ENCODE results near the gene DLGAP5.

DLGAP5 gene

DNA sequence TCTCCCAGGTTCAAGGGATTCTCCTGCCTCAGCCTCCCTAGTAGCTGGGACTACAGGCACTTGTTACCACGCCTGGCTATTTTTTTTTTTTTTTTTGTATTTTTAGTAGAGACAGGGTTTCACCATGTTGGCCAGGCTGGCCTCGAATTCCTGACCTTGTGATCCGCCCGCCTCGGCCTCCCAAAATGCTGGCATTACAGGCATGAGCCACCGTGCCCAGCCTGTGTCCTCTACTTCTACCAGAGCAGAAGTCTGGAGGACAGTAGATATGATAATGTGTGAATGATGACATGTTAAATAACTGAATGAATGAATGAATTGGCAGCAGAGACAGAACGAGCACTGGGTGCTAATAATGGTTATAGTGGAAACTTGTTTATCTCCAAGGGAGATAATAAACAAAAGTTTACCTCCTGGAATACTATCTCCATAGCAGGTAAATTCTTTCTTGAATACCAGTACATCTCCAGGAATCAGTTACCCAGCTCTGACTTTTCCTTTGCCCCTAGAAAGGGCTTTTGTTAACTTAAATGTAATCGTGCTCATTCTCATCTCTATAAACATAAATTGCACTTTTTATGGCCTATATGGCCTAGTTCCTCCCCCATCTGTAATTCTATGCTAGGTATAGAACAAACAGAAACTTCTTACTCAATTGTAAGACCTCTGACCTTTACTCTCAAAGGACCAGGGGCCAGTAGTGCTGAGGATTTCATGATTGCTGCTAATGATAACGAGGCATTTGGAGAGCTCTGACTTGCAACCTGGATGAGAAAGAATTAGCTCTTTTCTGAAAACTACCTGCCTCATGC, 69.6 kb downstream of the DLGAP5 start:
- no peak overlapping the region for H3K27ac ChIP-seq (ENCODE audit: low read depth, low read length)
- no peaks in the 10 kb centered on the region for H4K20me1 ChIP-seq (ENCODE audit: low read depth, low read length)
- H3K4me3 ChIP-seq (ENCODE audit: insufficient read depth, low read length, poor library complexity, severe bottlenecking) = no peak overlapping the region
- H2AFZ ChIP-seq (ENCODE audit: low read depth, low read length, severe bottlenecking) = no peak overlapping the region
- no peaks in the 10 kb centered on the region for H3K9me2 ChIP-seq (replicated peaks; ENCODE audit: insufficient read depth, low read length)
- H3K36me3 ChIP-seq (ENCODE audit: low read length) = no peaks in the 10 kb centered on the region
- H3K79me2 ChIP-seq (ENCODE audit: insufficient read depth, low read length) = no peaks in the 10 kb centered on the region
- no peaks in the 10 kb centered on the region for H3K27me3 ChIP-seq (ENCODE audit: low read length)
- no peak overlapping the region for H3K4me2 ChIP-seq (ENCODE audit: low read depth, low read length, poor library complexity, severe bottlenecking)
- H3K9me3 ChIP-seq (ENCODE audit: insufficient read depth, low read length) = no peaks in the 10 kb centered on the region
- H3F3A ChIP-seq (ENCODE audit: insufficient read depth) = no peaks in the 10 kb centered on the region
- TF ChIP-seq, protein P1, sequence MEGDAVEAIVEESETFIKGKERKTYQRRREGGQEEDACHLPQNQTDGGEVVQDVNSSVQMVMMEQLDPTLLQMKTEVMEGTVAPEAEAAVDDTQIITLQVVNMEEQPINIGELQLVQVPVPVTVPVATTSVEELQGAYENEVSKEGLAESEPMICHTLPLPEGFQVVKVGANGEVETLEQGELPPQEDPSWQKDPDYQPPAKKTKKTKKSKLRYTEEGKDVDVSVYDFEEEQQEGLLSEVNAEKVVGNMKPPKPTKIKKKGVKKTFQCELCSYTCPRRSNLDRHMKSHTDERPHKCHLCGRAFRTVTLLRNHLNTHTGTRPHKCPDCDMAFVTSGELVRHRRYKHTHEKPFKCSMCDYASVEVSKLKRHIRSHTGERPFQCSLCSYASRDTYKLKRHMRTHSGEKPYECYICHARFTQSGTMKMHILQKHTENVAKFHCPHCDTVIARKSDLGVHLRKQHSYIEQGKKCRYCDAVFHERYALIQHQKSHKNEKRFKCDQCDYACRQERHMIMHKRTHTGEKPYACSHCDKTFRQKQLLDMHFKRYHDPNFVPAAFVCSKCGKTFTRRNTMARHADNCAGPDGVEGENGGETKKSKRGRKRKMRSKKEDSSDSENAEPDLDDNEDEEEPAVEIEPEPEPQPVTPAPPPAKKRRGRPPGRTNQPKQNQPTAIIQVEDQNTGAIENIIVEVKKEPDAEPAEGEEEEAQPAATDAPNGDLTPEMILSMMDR (IDR thresholded peaks at IDR 0.05; ENCODE audit: insufficient read depth, low read length, poor library complexity, severe bottlenecking) = no peak
- TF ChIP-seq EZH2phosphoT487 (conservative IDR thresholded peaks at IDR 0.05; ENCODE audit: low read length) = no peak
- H3K9ac ChIP-seq (ENCODE audit: low read length) = no peak overlapping the region

DNA sequence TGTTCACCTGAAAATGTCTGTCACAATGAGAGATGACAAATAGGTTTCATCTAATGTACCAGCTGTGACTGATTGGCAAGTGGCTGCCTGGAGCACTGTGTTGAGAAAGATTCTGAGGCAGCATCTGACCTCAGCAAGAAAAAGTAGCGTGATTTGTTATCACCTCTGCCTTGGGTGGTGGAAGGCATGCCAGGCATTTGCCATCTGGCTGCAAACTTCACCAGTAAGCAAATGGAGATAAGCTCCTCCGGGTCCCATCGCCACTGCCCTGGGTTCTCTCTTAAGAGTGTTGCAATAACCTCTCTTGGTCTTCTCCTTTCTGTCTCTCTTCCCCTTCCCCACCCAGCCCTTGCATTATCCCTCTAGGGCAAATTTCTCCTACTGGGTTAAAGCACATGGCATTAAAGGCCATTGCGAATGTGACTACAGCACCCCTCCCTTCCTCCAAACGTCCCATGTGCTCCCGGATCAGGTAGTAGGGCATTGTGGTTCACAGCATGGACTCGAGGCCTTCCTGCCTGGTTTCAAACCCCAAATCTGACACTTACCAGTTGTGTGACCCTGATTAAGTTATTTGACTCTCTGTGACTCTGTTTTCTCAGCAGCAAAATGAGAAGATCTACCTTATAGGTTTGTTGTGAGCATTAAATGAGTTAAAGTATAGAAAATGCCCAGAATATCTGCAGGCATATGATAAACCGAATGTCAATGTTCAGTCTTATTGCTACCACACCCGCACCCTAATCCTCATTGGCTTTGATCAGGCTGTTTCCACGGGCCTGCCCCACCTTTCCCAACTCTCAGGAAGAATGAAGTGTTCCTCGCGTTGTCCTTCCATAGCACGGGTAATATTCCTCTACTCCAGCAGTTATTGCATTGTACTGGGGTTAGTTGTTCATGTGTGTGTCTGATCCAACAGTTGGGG, 70.6 kb downstream of the DLGAP5 start:
- no peak overlapping the region for H3K4me3 ChIP-seq (ENCODE audit: insufficient read depth, low read length, poor library complexity, severe bottlenecking)
- H3F3A ChIP-seq (ENCODE audit: insufficient read depth) = no peaks in the 10 kb centered on the region
- H3K9me2 ChIP-seq (replicated peaks; ENCODE audit: insufficient read depth, low read length) = no peaks in the 10 kb centered on the region
- TF ChIP-seq EZH2phosphoT487 (conservative IDR thresholded peaks at IDR 0.05; ENCODE audit: low read length) = no peak
- TF ChIP-seq, protein P1 (IDR thresholded peaks at IDR 0.05; ENCODE audit: insufficient read depth, low read length, poor library complexity, severe bottlenecking) = no peak
- no peak overlapping the region for H3K9ac ChIP-seq (ENCODE audit: low read length)
- no peaks in the 10 kb centered on the region for H3K27me3 ChIP-seq (ENCODE audit: low read length)
- no peak overlapping the region for H3K27ac ChIP-seq (ENCODE audit: low read depth, low read length)
- H4K20me1 ChIP-seq (ENCODE audit: low read depth, low read length) = no peaks in the 10 kb centered on the region
- H3K9me3 ChIP-seq (ENCODE audit: insufficient read depth, low read length) = no peaks in the 10 kb centered on the region
- no peaks in the 10 kb centered on the region for H3K79me2 ChIP-seq (ENCODE audit: insufficient read depth, low read length)
- no peak overlapping the region for H3K4me2 ChIP-seq (ENCODE audit: low read depth, low read length, poor library complexity, severe bottlenecking)
- H2AFZ ChIP-seq (ENCODE audit: low read depth, low read length, severe bottlenecking) = no peak overlapping the region
- no peaks in the 10 kb centered on the region for H3K36me3 ChIP-seq (ENCODE audit: low read length)

- no peaks in the 10 kb centered on the region for H4K20me1 ChIP-seq (ENCODE audit: low read depth, low read length)
- TF ChIP-seq, protein P1 (IDR thresholded peaks at IDR 0.05; ENCODE audit: insufficient read depth, low read length, poor library complexity, severe bottlenecking) = no peak
- no peak for TF ChIP-seq EZH2phosphoT487 (conservative IDR thresholded peaks at IDR 0.05; ENCODE audit: low read length)
- H3K9ac ChIP-seq (ENCODE audit: low read length) = no peak overlapping the region
- H3F3A ChIP-seq (ENCODE audit: insufficient read depth) = no peaks in the 10 kb centered on the region
- no peak overlapping the region for H3K27ac ChIP-seq (ENCODE audit: low read depth, low read length)
- no peaks in the 10 kb centered on the region for H3K9me3 ChIP-seq (ENCODE audit: insufficient read depth, low read length)
- H3K27me3 ChIP-seq (ENCODE audit: low read length) = no peaks in the 10 kb centered on the region
- no peak overlapping the region for H2AFZ ChIP-seq (ENCODE audit: low read depth, low read length, severe bottlenecking)
- no peaks in the 10 kb centered on the region for H3K36me3 ChIP-seq (ENCODE audit: low read length)
- H3K4me2 ChIP-seq (ENCODE audit: low read depth, low read length, poor library complexity, severe bottlenecking) = no peak overlapping the region
- no peaks in the 10 kb centered on the region for H3K9me2 ChIP-seq (replicated peaks; ENCODE audit: insufficient read depth, low read length)
- no peak overlapping the region for H3K4me3 ChIP-seq (ENCODE audit: insufficient read depth, low read length, poor library complexity, severe bottlenecking)
- no peaks in the 10 kb centered on the region for H3K79me2 ChIP-seq (ENCODE audit: insufficient read depth, low read length)
These were observed 72.6 kb downstream of the DLGAP5 start for GRCh38 chr14:55118761-55119160.
